Stimulated activated CD8-positive, alpha-beta memory T cell treated with anti-CD3 and anti-CD28 coated beads, Interleukin-12 subunit alpha, Interleukin-12 subunit beta, amount 100 ng/mL, for 1 hour (primary cell): ENCODE data around the gene OGFOD3.

Experiments
- DNase-seq: peaks from one replicate; pipeline ENCODE4 v3.0.0-alpha.2; 2020; ENCODE audit warnings: low read depth

The OGFOD3 gene

GRCh38 chr17:82446124-82446523 lies 27.7 kb upstream of the OGFOD3 start:
- no peak for DNase-seq

DNA sequence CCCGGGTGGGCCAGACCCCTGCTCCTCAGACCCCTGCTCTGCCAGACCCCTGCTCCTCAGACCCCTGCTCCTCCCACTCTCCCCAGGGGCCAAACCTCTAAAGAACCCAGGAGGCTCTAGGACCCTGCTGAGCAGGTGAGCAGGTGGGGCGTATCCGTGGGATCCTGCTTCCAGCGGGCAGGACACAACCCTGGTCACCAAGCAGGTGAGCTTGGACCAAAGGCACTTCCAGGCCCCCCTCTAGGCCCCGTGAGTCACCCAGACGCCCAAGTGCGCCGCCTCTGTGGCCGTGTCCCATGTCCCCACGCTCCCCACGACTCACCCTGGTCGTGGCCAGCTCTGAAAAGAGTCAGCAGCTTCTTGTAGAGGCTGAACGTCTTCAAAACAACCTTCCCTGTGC lies 27.2 kb upstream of the OGFOD3 start:
- no peak for DNase-seq

DNA sequence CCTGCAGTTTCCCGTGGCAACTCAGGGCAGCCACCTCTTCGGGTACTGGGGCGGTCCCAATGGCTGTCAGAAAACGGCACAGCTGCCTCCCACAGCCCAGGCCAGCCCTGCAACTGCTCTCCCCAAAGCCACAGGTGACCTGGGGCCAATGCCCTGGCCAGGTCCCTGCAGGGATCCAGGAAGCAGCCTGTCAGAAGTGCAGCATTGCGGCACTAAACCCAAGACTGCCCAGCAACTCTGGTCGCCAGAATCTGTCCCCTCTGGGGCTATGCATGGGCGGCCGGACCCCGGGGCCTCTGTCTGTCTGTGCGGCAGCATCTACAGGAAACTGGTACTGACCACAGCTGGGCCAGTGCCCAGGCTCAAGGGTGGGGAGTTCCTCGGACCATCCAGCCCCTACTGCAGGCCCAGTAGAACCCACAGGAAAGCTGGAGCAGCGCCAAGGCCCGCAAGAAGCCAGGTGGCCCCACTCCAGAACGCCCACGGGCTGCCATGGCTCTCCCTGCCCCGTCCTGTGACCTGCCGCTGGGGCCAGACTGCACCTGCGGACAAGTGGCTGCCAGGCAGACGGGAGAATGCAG lies 26.6 kb upstream of the OGFOD3 start:
- DNase-seq = no peak

DNA sequence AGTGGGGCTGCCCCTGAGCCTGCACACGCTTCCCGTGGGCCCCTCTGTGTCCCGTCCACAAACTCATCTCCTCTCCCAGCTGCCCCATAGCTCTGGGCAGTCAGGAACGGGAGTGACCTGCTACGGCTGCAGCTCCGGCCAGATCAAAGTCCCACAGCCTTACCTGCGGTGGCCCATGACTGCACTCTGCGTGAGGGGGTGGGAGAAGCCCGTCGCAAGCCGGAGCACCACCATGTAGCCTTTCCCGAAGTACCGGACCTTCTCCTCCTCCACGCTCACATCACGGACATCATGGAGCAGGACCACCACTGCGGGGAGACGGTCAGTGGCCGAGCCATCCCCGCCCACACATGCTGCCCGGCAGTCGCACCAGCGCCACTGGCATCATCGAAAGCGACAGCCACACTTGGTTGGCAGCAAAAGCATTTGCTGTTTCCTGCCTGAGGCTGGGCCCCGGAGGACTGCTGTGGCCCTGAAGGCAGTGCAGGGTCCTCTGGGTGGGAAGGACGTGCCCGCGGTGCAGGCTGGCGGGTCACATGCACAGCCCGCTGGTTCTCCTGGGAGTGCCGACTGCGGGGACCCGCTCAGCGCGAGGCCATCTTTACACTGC lies 26.0 kb upstream of the OGFOD3 start:
- DNase-seq = no peak

DNA sequence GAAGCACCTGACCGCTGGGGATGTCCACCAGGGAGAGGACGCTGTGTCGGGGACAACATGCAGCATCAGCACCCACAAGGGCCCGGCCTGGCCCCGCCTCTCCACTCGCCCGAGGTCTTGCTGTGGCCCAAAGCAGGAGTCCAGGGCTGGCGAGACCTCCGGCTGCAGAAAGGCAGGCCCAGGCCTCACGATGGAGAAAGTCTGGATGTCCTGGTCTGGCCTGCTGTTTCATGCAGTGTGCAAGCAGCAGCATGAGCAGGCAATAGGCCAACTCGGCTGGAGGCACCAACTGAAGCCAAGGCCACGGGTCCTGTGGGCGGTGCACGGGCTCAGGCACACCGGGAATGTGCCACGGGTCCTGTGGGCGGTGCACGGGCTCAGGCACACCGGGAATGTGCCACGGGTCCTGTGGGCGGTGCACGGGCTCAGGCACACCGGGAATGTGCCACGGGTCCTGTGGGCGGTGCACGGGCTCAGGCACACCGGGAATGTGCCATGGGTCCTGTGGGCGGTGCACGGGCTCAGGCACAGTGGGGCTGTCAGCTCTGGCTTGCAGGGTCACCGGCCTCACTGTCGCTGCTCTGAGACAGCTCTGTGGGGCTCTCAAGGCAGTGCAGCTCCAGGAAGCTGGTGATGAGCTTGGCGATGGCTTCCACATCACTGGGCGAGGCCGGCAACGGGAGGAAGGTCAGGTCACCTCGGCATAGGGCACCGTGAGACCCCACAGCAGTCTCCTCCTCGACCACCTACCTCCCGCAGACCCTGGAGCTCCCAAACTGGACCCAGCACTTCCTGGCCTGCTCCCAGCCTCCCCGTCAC lies 25.3 kb upstream of the OGFOD3 start:
- DNase-seq = no peak

DNA sequence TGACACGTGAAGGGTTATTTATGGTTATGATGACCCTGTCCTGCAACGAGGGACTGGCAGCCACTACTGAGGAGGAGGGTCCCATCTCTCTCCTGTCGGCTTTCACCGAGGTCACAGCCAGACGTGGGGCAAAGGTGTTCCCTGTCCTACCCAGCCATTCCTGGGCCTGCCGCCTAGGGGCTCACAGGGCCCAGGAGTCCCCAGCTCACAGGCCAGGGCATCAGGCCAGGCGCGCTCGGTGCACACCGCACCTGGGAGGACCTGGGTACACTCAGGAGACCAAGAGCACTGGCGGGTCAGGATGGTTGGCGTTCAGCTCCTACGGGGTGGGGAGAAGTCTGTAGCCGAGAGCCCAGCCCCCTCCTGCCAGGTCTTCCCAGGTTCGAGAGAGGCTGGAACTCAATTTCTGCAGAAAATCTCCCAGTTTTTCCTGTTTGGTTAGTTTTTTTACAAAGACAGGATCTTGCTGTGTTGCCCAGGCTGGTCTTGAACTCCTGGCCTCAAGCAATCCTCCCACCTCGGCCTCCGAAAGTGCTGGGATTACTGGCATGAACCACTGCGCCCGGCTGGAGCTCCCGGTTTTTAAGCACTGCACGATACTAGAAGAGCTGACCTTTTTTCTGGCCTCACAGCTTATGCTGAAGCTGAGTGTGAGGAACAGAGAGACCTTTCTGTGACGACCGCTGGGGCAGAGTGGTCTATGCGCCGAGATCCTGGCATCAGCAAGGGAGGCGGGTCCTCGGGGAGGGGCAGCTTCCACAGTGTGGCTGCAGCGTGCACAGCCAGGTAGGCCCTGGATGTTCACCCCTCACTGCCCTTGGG lies 24.5 kb upstream of the OGFOD3 start:
- DNase-seq = no peak

- no peak for DNase-seq
Measured at GRCh38 chr17:82441691-82442487, 23.5 kb upstream of the OGFOD3 start.

DNA sequence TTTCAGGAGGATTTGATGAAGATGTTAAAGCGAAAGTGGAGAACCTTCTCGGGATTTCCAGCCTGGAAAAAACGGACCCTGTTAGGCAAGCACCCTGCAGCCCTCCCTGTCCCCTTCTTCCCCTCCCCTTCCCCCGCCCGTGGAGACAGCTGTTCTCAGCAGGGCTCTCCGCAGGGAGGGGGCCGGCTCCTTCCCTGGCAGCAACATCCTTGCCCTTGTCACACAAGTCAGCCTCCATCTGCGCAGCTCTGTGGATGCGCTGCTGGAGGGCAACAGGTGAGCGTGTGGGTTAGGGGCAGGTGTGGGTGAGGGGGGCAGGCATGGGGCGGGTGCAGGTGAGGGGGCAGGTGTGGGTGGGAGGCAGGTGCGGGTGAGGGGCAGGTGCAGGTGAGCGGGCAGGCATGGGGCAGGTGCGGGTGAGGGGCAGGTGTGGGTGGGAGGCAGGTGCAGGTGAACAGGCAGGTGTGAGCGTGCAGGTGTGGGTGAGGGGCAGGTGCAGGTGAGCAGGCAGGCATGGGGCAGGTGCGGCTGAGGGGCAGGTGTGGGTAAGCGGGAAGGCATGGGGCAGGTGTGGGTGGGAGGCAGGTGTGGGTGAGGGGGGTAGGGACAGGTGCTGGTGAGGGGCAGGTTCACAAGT lies 22.7 kb upstream of the OGFOD3 start:
- no peak for DNase-seq

DNA sequence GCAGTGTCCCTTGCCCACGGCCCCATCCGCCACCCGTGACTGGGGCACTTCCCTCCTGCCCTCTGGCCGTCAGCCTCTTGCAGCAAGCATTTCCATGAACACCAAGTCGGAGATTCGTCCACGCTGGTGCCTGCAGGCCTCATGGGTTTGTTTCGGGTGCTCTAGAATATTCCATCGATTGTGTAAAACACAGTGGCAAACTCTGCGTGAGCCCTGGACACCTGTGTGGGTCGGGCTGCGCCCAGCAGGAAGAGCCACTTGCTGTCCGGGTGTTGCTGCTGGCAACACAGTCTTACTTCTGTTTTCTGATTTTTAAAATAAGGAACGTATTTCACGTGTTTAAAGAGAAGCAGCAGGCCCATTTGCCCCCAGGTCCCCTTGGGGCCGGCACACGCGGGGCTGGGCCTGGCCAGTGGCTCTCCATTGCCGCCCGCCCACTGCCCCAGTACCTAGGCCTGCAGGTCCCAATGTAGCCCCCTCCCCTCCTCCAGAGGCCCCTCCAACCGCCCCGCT lies 22.1 kb upstream of the OGFOD3 start:
- no peak for DNase-seq

DNA sequence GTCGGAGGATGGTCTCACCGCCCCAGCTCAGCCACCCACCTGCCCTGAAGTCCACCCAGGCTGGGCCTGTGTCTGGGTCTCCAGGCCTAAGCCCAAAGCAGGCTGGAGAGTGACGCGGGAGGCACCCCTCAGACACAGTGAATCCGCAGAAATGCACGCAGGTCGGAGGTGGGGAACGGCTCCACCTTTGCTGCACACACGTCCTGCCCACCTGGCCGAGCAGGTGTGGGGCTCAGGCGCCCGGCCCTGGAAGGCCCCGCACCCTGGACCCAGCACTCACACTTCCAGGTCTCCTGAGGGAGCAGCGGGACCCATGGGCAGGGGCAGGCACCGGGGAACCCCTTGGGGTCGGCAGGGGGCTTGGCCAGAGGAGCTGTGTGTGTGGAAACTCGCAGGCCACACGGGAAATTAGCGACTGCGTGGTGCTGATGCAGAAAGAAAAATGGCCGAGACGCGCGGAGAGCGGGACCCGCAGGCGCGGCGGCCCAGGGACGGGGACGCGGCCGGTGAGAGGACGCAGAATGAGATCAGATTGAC lies 21.5 kb upstream of the OGFOD3 start:
- DNase-seq = no peak

DNA sequence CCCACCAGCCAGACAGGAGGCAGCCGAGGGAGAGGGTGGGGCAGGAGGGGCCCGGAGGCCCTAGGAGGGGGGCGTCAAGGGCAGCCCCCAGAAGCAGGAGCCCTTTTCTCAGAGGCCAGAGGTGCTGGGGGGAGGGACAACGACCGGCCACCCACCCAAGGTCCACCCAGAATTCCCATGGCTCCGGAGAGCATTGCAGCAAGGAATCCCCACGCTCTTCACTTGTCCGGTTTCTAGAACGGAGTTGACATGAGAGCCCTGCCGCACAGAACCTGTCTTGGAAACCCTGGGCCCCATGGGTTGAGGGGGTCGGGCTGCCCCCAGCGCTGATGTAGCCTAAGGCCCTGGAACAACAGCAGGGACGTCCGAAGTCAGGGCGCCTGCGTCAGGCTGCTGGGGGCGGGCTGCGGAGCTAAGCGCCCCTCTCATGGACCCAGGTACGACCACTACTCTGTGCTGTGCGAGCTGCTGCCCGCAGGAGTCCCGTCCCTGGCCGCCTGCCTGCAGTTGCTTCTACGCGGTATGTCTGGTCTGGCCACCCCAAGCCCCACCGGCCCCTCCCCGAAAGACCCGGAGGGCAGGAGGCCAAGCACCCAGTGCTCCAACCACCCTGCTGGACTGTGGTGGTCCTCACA lies 20.9 kb upstream of the OGFOD3 start:
- DNase-seq = no peak

DNA sequence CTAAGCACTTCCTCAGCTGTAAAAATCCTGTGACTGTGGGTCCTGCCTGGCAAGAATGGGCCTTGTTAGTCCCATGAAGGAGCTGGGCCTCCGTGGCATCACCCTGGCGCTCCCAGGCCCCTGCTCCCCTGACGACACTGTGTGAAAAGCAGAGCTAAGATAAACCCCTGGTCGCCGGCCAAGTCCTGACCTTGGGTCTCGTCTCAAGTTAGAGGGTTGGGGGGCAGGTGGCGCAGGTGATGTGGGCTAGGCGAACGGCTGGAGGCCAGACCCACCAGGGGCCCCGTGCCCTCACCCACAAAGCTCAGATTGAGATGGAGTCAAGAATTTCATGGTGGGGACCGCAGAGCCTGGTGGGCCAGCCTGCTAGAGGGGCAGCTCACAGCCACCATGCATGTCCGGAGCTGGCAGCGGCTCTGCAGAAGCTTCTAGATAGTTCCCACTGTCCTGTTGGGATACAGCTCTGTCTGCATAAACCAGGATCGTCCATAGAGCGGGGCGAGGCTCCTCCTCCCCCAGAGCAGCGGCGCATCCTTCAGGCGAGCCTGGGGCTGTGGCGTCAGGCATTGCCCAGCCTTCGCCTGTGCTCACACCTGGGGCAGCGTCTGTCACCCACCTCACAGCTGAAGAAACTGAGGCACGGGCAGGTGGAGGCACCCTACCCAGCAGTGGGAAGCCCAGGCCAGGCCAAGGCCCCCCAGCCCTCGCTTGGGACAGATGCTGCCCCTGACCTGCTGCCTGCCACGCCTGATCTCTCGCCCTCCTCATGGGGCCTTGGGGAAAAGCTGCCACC lies 20.2 kb upstream of the OGFOD3 start:
- DNase-seq = no peak

- DNase-seq = no peak
Measured at GRCh38 chr17:82437325-82437668, 18.9 kb upstream of the OGFOD3 start.

- DNase-seq = no peak
Measured at GRCh38 chr17:82436601-82437324, 18.4 kb upstream of the OGFOD3 start.

DNA sequence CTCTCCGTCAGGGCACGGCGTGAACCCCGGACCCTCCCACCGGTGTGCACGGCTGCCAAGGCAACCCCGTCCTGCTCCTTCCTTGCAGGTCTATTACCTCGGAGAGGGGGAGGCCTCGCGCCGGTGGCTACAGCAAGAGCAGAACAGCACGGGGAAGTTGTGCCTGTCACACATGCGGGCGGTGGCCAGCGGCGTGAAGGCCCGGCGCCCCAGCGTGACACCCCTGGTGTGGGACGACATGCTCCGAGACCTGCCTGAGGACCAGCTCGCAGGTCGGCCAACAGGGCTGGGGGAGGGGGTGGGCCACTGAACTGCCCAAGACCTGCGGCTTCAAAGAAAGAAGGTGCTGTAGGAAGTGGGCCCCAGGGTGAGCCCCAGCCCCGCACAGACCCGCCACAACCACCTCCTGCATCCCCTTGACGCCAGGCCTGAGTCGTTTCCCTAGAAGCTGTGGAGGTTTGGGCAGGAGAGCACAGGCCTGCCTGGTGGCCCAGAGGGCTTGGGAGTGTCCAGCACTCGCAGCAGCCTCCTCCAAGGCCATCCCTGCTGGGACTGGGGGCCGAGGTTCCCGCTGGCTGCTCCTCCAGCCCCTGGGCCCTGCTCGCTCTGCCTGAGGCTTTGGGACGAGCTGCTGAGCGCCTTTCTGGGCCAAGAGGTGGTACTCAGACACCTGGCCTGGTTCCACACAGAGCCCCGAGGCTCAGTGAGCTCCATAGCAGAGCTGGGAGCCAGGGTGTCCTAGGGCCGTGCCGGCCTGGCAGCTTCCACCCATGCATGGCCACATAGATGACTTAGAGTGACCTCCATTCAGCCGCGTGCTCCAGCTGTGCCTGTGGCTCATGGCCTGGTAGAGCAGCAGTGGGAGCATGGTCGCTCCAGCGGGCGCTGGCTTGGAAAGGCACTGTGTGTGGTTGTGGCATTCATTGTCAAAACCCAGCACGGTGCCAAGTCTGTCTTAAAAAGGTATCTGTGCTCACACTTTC lies 17.5 kb upstream of the OGFOD3 start:
- no peak for DNase-seq

DNA sequence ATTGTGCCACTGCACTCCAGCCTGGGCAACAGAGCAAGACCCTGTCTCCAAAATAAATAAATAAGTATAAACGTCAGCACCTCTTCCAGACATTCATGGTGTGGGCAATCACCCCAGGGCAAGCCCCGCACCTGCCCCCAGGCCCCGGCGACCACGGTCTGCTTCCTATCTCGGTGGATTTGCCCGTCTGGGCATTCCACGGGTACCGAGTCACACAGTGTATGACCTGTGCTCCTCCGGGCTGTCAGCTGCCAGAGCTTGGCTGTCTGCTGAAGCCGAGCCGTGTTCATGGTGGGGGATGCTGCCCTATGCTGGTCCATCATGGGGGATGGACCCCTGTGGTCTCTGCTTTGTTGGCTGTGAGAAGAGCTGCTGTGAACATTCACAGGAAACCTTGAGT lies 16.7 kb upstream of the OGFOD3 start:
- DNase-seq = no peak

DNA sequence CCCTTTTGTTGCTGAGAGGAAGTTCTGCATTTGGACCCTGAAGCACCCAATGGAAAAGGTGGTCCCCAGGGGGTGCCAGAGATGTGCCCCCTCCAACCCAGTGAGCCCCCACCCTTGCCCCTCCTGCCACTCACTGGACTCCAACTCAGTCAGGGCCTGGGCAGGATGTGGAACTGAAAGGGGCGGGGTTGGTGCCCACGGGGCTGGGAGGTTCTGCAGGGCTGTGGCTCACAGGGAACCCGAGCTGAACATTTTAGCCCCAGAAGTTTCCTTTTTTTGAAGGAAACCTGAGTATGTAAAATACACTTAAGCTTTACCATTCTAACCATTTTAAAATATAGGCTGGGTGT lies 15.8 kb upstream of the OGFOD3 start:
- DNase-seq = no peak
